MM.1S (cell line): ENCODE results near the gene RPTOR.

ENCODE experiments used
- DNase-seq: peaks from one replicate; pipeline ENCODE4 v3.0.0-alpha.2; 2015
- H2AFZ ChIP-seq: fragments of 300-600 bp; sonication (generic); 2 replicates; pipeline ENCODE4 v1.6.0; 2016; ENCODE audit warnings: antibody characterized with exemption, low read length
- H3F3A ChIP-seq: fragments of 300-600 bp; sonication (generic); 2 replicates; pipeline ENCODE4 v1.6.1; 2016; ENCODE audit warnings: mild to moderate bottlenecking, antibody characterized with exemption, low read length, moderate library complexity, mixed read lengths; ENCODE audit not compliant: insufficient read depth
- H3K27ac ChIP-seq: fragments of 300-600 bp; sonication (generic); 2 replicates; pipeline ENCODE4 v1.5.1; 2016; ENCODE audit warnings: mild to moderate bottlenecking, low read length
- H3K27me3 ChIP-seq: fragments of 300-600 bp; sonication (generic); replicated peaks from 2 replicates; pipeline ENCODE4 v1.6.0; 2016; ENCODE audit warnings: low read length; ENCODE audit not compliant: insufficient read depth
- H3K36me3 ChIP-seq: fragments of 300-600 bp; sonication (generic); replicated peaks from 2 replicates; pipeline ENCODE4 v1.6.1; 2016; ENCODE audit warnings: mild to moderate bottlenecking, low read length, mixed read lengths; ENCODE audit not compliant: insufficient read depth
- H3K4me1 ChIP-seq: fragments of 300-600 bp; sonication (generic); 2 replicates; pipeline ENCODE4 v1.6.1; 2016; ENCODE audit warnings: low read length, mixed read lengths
- H3K4me2 ChIP-seq: fragments of 300-600 bp; sonication (generic); 2 replicates; pipeline ENCODE4 v1.6.0; 2016; ENCODE audit warnings: low read depth, low read length
- H3K4me3 ChIP-seq: fragments of 300-600 bp; sonication (generic); 2 replicates; pipeline ENCODE4 v1.5.1; 2016; ENCODE audit warnings: low read length, mixed read lengths
- H3K79me2 ChIP-seq: fragments of 300-600 bp; sonication (generic); 2 replicates; pipeline ENCODE4 v1.6.1; 2016; ENCODE audit warnings: mixed run types, low read length, mixed read lengths
- H3K9ac ChIP-seq: fragments of 300-600 bp; sonication (generic); 2 replicates; pipeline ENCODE4 v1.6.1; 2016; ENCODE audit warnings: low read length, mixed read lengths
- H3K9me2 ChIP-seq: fragments of 300-600 bp; sonication (generic); replicated peaks from 2 replicates; pipeline ENCODE4 v1.6.1; 2016; ENCODE audit warnings: mild to moderate bottlenecking, low read length, mixed read lengths; ENCODE audit not compliant: insufficient read depth
- H3K9me3 ChIP-seq: fragments of 300-600 bp; sonication (generic); replicated peaks from 2 replicates; pipeline ENCODE4 v1.6.1; 2016; ENCODE audit warnings: mild to moderate bottlenecking, low read length, mixed read lengths; ENCODE audit not compliant: insufficient read depth
- H4K20me1 ChIP-seq: fragments of 300-600 bp; sonication (generic); 2 replicates; pipeline ENCODE4 v1.6.1; 2016; ENCODE audit warnings: mild to moderate bottlenecking, low read length, moderate library complexity, mixed read lengths; ENCODE audit not compliant: insufficient read depth
- CTCF ChIP-seq: fragments of 300-600 bp; sonication (generic); IDR thresholded peaks from 2 replicates; pipeline ENCODE4 v1.5.1; 2016; ENCODE audit warnings: antibody characterized with exemption, low read length, mixed read lengths
- EZH2 ChIP-seq: fragments of 300-600 bp; sonication (generic); optimal IDR thresholded peaks from 2 replicates; pipeline ENCODE3; 2017; ENCODE audit warnings: low read depth, mild to moderate bottlenecking, antibody characterized with exemption, low read length, mixed read lengths
- EZH2phosphoT487 ChIP-seq: fragments of 300-600 bp; sonication (generic); IDR thresholded peaks from 2 replicates; pipeline ENCODE4 v1.6.1; 2018; ENCODE audit warnings: antibody characterized with exemption, low read length

RPTOR gene

GRCh38 chr17:80846932-80847331, 302.3 kb downstream of the RPTOR start:
- no peaks in the 10 kb centered on the region for H3K79me2 ChIP-seq
- H3F3A ChIP-seq: peaks cover 5% of the 10 kb centered on the region; the same call in 1 of the 2 replicates
- H3K9ac ChIP-seq: no peak overlapping the region
- peak overlapping the region; percentile 41; the same call in 1 of the 2 replicates for H3K27ac ChIP-seq
- H3K36me3 ChIP-seq: no peaks in the 10 kb centered on the region
- H4K20me1 ChIP-seq: no peaks in the 10 kb centered on the region
- peaks cover 22% of the 10 kb centered on the region for H3K4me1 ChIP-seq
- no peak overlapping the region for H3K4me3 ChIP-seq
- H3K9me2 ChIP-seq: no peaks in the 10 kb centered on the region
- H3K9me3 ChIP-seq: no peaks in the 10 kb centered on the region
- H2AFZ ChIP-seq: no peak overlapping the region
- H3K4me2 ChIP-seq: peak overlapping the region; percentile 39
- TF ChIP-seq EZH2phosphoT487 (no peak), CTCF (no peak), EZH2 (no peak)
- H3K27me3 ChIP-seq: no peaks in the 10 kb centered on the region
- DNase-seq: no peak

- H3K4me1 ChIP-seq: peaks cover 22% of the 10 kb centered on the region
- TF ChIP-seq EZH2 (no peak), CTCF (no peak), EZH2phosphoT487 (no peak)
- H3K9me3 ChIP-seq: no peaks in the 10 kb centered on the region
- H3K4me2 ChIP-seq: no peak overlapping the region
- no peak overlapping the region for H3K9ac ChIP-seq
- no peaks in the 10 kb centered on the region for H3K79me2 ChIP-seq
- no peak for DNase-seq
- no peaks in the 10 kb centered on the region for H3K27me3 ChIP-seq
- no peak overlapping the region for H2AFZ ChIP-seq
- H3K9me2 ChIP-seq: no peaks in the 10 kb centered on the region
- no peaks in the 10 kb centered on the region for H4K20me1 ChIP-seq
- peaks cover 5% of the 10 kb centered on the region; the same call in 1 of the 2 replicates for H3F3A ChIP-seq
- H3K4me3 ChIP-seq: no peak overlapping the region
- no peak overlapping the region for H3K27ac ChIP-seq
- H3K36me3 ChIP-seq: no peaks in the 10 kb centered on the region
Observed at GRCh38 chr17:80847496-80848230, 303.0 kb downstream of the RPTOR start.

- no peaks in the 10 kb centered on the region for H3K79me2 ChIP-seq
- no peaks in the 10 kb centered on the region for H3K36me3 ChIP-seq
- no peak overlapping the region for H3K4me3 ChIP-seq
- H3K4me2 ChIP-seq: no peak overlapping the region
- no peak overlapping the region for H3K9ac ChIP-seq
- DNase-seq: no peak
- H3K27me3 ChIP-seq: no peaks in the 10 kb centered on the region
- TF ChIP-seq EZH2phosphoT487 (no peak), CTCF (no peak), EZH2 (no peak)
- H4K20me1 ChIP-seq: no peaks in the 10 kb centered on the region
- H3K9me2 ChIP-seq: no peaks in the 10 kb centered on the region
- no peak overlapping the region for H2AFZ ChIP-seq
- no peak overlapping the region for H3K27ac ChIP-seq
- peaks cover 5% of the 10 kb centered on the region; the same call in 1 of the 2 replicates for H3F3A ChIP-seq
- H3K9me3 ChIP-seq: no peaks in the 10 kb centered on the region
- H3K4me1 ChIP-seq: peaks cover 22% of the 10 kb centered on the region
Observed at GRCh38 chr17:80848449-80849102, 303.9 kb downstream of the RPTOR start.
